HL-60 (cell line): ENCODE data around the gene CELF5.

Experiments
- CTCF ChIP-seq: IDR thresholded peaks from one replicate; pipeline ENCODE4 v1.5.1; 2011; ENCODE audit warnings: low read length, control low read depth, inconsistent platforms; ENCODE audit not compliant: insufficient read depth
- GABPA ChIP-seq: IDR thresholded peaks from 2 replicates; pipeline ENCODE4 v1.6.1; 2012; ENCODE audit warnings: low read depth
- POLR2AphosphoS5 ChIP-seq: IDR thresholded peaks from 2 replicates; pipeline ENCODE4 v1.6.1; 2012; ENCODE audit warnings: low read depth
- REST ChIP-seq: IDR thresholded peaks from 2 replicates; pipeline ENCODE4 v1.6.1; 2012; ENCODE audit warnings: low read depth; ENCODE audit not compliant: insufficient replicate concordance
- SPI1 ChIP-seq: IDR thresholded peaks from 2 replicates; pipeline ENCODE4 v1.6.1; 2012; ENCODE audit warnings: low read depth, mild to moderate bottlenecking, borderline replicate concordance

DNA sequence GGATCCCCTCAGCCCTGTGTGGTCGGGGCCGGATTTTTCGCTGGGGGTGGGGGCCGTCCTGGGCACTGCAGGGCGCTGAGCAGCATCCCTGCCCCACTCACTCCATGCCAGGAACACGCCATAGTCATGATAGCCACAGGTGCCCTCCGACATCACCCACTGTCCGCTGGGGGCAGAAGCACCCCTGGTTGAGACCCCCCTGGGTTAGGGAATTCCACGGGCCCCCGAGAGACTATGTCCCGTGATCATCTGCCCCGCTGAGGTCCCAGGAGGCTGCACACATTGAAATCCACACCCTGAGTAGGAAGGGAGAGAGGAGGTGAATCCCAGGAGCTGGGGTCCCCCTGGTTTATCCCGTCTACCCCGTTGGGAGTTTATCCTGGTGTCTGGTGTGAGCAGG is 22.6 kb upstream of the CELF5 start:
- TF ChIP-seq REST (no peak), SPI1 (no peak), CTCF (no peak), POLR2AphosphoS5 (no peak), GABPA (no peak)
